GM13977 (cell line): ENCODE data around the gene ADAM30.

Experiments used
- DNase-seq: peaks from one replicate; pipeline ENCODE4 v3.0.0; 2012; ENCODE audit warnings: low spot score
- in situ Hi-C: fragments of 300-500 bp; cut with MboI; formaldehyde crosslinking; loops from one replicate; pipeline ENCODE4 v1.12.0; 2022; ENCODE audit warnings: low sequenced_read_pairs, low pct_unique_long_range_greater_than_20kb, mixed read lengths, inconsistent platforms; ENCODE audit not compliant: unreplicated experiment
- TF ChIP-seq, protein P1 (sequence below): IDR thresholded peaks from 2 replicates; pipeline ENCODE4 v1.5.1; 2012; ENCODE audit warnings: mild to moderate bottlenecking, control low read depth; ENCODE audit not compliant: insufficient read depth; ENCODE audit errors: extremely low read depth, missing control alignments

Gene ADAM30

DNA sequence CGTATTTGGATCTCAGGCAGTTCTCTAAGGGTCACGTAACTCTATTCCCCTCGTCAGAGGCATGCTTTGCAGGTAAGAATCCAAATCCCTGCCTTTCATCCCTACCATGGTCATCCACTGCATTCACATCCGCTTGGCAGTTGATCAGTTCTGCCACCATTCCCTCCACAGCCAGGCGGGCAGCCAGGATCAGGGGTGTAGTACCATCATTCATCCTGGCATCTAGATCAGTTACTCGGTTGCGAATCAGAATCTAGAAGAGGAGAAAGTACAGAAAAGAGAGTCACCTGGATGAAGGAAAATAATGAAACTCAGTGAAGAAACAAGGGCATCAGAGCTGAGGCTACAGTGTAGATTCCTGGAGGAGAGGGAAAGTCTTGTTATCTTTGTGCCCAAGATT is 22.0 kb upstream of the ADAM30 start:
- TF ChIP-seq, protein P1, sequence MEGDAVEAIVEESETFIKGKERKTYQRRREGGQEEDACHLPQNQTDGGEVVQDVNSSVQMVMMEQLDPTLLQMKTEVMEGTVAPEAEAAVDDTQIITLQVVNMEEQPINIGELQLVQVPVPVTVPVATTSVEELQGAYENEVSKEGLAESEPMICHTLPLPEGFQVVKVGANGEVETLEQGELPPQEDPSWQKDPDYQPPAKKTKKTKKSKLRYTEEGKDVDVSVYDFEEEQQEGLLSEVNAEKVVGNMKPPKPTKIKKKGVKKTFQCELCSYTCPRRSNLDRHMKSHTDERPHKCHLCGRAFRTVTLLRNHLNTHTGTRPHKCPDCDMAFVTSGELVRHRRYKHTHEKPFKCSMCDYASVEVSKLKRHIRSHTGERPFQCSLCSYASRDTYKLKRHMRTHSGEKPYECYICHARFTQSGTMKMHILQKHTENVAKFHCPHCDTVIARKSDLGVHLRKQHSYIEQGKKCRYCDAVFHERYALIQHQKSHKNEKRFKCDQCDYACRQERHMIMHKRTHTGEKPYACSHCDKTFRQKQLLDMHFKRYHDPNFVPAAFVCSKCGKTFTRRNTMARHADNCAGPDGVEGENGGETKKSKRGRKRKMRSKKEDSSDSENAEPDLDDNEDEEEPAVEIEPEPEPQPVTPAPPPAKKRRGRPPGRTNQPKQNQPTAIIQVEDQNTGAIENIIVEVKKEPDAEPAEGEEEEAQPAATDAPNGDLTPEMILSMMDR: no peak
- in situ Hi-C loops: no loop called here
- DNase-seq: no peak

DNA sequence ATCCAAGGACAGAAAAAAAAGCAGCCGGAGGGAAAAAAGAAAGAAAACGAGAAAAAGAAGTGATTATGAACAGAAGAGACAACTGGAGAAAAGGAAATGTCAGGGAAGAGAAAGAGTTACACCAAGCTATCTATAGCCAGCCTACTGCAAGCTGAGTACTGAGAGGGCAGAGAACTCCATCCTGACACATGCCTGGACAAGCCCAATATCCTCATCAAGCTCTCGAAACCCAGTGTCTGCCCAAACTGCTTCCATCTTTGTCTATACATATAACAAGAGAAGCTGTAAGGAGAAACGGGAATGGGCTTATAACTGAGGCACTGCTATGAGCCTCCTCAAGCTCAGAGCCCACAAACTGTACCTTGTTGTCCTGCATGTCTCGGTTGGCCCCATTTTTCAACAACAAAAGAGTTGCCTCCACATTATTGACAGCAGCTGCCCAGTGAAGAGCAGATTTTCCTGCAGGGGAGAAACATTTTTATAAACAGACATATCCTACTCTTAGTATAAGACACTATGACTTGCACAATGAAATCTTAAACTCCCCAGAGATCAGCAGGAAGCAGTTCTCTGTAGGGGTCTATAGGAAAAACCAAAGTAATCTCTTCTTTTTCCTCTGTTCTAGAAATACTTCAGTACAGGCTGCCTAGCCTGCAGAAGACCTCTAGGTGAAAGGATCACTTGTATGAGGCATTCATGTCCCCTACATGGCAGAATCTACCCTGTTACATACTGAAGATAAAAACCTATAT is 21.2 kb upstream of the ADAM30 start:
- in situ Hi-C loops: no loop called here
- no peak for DNase-seq
- TF ChIP-seq, protein P1: no peak

DNA sequence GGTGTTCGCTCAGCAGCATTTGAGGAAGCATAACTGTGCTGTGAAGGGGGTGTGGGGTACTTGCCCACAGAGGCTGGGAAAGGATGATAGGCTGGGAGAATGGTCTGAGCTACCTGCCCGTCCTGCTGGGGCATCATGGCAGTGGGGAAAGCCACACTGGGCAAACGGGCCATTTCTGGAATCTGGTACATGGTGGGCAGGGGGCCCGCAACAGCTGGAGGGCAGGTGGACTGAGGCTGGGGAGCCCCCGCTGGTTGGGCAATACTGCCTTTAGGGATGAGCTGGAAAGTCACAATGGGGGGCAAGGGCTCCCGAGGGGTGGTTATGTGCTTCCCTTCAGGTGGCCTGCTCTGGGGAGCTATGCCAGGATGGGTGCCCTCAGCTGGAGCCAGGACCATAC is 19.2 kb upstream of the ADAM30 start:
- in situ Hi-C loops: no loop called here
- DNase-seq: no peak
- TF ChIP-seq, protein P1: no peak

DNA sequence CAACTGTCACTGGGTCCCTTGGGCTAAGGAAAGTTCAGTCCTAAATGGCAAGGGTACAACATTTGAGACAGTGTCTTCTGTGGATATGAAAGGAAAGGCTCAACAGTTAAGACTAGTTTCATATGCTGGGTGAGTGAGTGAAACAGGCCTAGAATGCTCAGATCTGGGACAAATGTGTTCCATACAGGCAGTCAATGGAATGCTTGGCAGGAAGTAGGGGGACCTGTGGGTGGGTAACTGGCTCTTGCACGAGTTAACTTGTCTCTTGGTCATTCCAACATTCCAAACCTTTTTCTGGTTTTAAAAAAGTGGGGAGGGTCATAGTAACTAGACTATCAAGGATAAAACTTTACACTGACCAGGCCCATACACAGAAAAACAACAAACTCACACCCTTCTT is 17.8 kb upstream of the ADAM30 start:
- no peak for DNase-seq
- TF ChIP-seq, protein P1: no peak
- in situ Hi-C loops: no loop called here

DNA sequence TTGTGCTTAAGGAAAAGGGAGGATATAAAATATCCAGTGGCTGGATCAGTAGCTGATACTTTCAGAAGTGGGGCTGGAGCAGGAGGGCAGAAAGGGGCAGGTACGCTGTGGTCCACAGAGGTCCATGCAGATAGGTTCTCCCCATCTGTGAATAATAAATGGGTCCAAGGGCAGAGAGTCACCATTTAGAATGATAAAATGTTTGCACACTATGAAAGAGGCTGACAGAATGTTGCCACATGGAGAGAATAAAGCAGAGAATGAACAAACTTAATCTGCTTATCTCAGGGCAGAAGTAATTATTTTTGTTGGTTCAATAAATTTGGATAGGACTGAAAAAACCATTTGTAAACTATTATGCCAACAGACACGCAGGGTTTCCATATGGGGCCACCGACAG is 16.6 kb upstream of the ADAM30 start:
- TF ChIP-seq, protein P1: no peak
- in situ Hi-C loops: no loop called here
- DNase-seq: no peak

DNA sequence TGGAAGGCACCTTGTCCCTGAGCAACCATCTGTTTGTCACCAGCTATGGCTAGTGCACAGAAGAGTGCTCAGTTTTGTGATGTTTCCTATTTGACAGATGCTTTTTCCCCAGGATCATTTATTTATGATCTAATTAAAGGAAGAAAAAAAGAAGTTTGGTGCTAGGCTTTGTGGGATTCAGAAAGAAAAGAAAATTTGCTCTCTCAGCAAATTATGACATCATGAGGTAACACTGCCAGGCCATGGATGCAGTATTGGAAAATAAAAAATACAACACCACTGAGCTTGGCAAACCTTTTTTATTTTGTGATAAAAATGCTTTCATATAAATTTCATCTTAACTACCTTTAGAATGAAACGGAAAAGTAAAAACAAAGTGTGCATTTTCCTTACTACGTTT is 15.5 kb upstream of the ADAM30 start:
- DNase-seq: no peak
- TF ChIP-seq, protein P1: no peak
- in situ Hi-C loops: no loop called here
